ENCODE results near the gene DNMBP.

DNMBP gene

DNA sequence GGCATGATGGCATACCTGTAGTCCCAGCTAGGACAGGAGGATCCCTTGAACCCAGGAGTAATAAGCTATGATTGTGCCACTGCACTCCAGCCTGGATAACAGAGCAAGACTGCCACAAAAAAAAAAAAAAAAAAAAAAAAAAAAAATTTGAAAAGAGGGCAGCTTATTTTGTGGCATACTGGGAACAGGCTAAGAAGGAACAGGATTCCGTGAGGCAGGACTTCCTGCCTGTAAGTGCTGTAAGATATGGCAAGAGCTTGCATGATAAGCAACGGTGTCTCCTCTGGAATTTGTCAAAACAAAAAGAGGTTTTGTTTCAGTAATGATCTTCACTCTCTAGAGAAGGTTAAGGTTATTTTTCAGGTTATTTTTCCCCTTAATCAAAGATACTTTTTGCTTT lies 126.2 kb downstream of the DNMBP start:
- no peaks in the 10 kb centered on the region for H3K4me1 ChIP-seq (ENCODE audit: insufficient read depth, insufficient read length)
- peaks cover 83% of the 10 kb centered on the region for H3K36me3 ChIP-seq (ENCODE audit: insufficient read depth, insufficient read length, low read length)
- TF ChIP-seq SUZ12 (IDR thresholded peaks at IDR 0.05; ENCODE audit: extremely low read depth, insufficient read depth, insufficient read length) (no peak), YY1 (IDR thresholded peaks at IDR 0.05; ENCODE audit: insufficient read depth, insufficient read length) (no peak), ZNF274 (IDR thresholded peaks at IDR 0.05; ENCODE audit: low read depth, low read length) (no peak)

DNA sequence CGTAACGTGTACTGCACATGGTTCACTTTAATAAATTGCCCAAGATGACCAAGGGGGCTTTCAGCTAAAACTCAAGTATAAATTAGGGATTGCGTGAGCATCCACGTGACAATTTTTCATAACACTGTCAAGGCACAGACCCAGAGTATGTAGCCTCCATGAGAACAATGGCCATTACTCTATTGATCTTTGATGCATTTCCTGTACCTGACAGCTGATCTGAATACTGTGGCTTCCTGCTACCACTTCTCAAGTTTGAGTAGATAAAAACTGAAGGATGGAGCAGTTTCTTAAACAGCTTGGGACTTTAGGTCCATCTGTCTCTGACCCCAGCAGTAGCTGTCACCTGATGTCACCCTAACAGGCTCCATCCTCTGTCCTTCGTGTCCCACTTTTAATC lies 128.4 kb downstream of the DNMBP start:
- Histone ChIP-seq H3K27me3 (ENCODE audit: insufficient read depth, insufficient read length) (no peaks in the 10 kb centered on the region), H3K36me3 (ENCODE audit: insufficient read depth, insufficient read length, low read length) (peaks cover 93% of the 10 kb centered on the region), H3K9ac (ENCODE audit: insufficient read length, low read depth) (no peak overlapping the region), H3K4me3 (ENCODE audit: insufficient read length, low read depth) (no peak overlapping the region), H3K4me1 (ENCODE audit: insufficient read depth, insufficient read length) (no peaks in the 10 kb centered on the region), H3K9me3 (ENCODE audit: insufficient read depth, low read length) (no peaks in the 10 kb centered on the region)
- DNase-seq (ENCODE audit: low read depth, low spot score): no peak
- TF ChIP-seq YY1 (IDR thresholded peaks at IDR 0.05; ENCODE audit: insufficient read depth, insufficient read length): no peak
- no peak for TF ChIP-seq ZNF274 (IDR thresholded peaks at IDR 0.05; ENCODE audit: low read depth, low read length)
- no peak for TF ChIP-seq SUZ12 (IDR thresholded peaks at IDR 0.05; ENCODE audit: extremely low read depth, insufficient read depth, insufficient read length)

More for the DNA sequence above, 126.2 kb downstream of the DNMBP start:
- Histone ChIP-seq H3K9me3 (ENCODE audit: insufficient read depth, low read length) (no peaks in the 10 kb centered on the region), H3K4me3 (ENCODE audit: insufficient read length, low read depth) (no peak overlapping the region), H3K9ac (ENCODE audit: insufficient read length, low read depth) (no peak overlapping the region), H3K27me3 (ENCODE audit: insufficient read depth, insufficient read length) (no peaks in the 10 kb centered on the region)
- no peak for DNase-seq (ENCODE audit: low read depth, low spot score)

DNA sequence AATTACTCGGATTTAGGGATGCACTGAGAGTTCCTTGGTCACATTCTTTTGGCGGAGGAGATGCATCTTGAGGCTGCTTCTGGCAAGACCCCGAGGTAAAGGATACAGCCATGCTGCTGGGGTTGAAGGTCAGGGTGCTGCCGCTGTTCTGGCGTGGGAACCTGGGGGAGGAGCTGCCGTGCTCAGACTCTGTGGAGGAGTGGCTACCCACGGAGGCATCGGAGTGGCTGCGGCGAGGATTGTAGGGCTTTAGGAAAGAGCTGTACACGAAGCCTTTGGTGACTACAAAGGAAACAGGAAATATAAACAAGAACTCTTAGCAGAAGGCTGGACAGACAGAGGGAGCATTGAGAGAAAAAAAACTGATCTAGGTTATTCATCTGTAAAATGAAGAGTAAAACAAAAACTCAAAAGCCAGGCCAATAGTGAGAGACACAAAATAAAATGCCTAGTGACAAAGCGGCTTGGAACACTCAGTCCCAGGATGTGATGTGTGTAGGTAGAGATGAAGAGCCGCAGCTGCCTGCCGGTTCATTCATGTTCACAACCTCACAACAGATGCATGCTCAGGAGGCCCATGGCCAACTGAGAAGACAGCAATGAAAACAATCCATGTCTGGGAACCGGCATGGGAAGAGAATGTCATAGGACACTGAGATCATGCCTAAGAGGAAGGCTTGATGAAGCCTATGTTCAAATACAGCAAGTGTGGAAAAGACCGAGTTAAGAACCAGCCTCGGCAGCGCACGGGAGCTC lies 129.5 kb downstream of the DNMBP start:
- Histone ChIP-seq H3K36me3 (ENCODE audit: insufficient read depth, insufficient read length, low read length) (peaks cover 92% of the 10 kb centered on the region), H3K4me3 (ENCODE audit: insufficient read length, low read depth) (no peak overlapping the region), H3K9ac (ENCODE audit: insufficient read length, low read depth) (no peak overlapping the region), H3K27me3 (ENCODE audit: insufficient read depth, insufficient read length) (no peaks in the 10 kb centered on the region), H3K4me1 (ENCODE audit: insufficient read depth, insufficient read length) (no peaks in the 10 kb centered on the region), H3K9me3 (ENCODE audit: insufficient read depth, low read length) (no peaks in the 10 kb centered on the region)
- TF ChIP-seq YY1 (IDR thresholded peaks at IDR 0.05; ENCODE audit: insufficient read depth, insufficient read length): no peak
- no peak for TF ChIP-seq ZNF274 (IDR thresholded peaks at IDR 0.05; ENCODE audit: low read depth, low read length)
- TF ChIP-seq SUZ12 (IDR thresholded peaks at IDR 0.05; ENCODE audit: extremely low read depth, insufficient read depth, insufficient read length): no peak
- no peak for DNase-seq (ENCODE audit: low read depth, low spot score)

DNA sequence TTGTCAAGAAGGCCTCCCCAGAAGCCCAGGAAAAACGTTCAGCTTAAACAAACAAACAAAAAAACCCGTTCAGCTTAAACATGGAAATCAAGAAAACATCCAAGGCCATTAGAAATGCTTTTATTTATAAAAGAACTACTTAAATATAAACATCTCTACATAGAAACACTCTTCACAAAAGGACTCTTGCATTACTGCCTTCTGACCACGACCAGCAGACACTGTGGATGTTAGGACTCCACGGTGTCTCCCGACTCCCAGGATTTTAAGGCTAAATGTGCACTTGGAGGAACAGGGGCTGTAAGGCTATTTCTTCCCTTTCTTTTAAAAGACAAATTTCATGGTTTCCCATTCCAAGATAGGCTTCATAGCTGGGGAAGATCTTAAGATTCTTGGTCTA lies 134.3 kb downstream of the DNMBP start:
- H3K36me3 ChIP-seq (ENCODE audit: insufficient read depth, insufficient read length, low read length): peaks cover 51% of the 10 kb centered on the region
- H3K4me3 ChIP-seq (ENCODE audit: insufficient read length, low read depth): no peak overlapping the region
- TF ChIP-seq YY1 (IDR thresholded peaks at IDR 0.05; ENCODE audit: insufficient read depth, insufficient read length): no peak
- TF ChIP-seq SUZ12 (IDR thresholded peaks at IDR 0.05; ENCODE audit: extremely low read depth, insufficient read depth, insufficient read length): no peak
- no peak for TF ChIP-seq ZNF274 (IDR thresholded peaks at IDR 0.05; ENCODE audit: low read depth, low read length)

DNA sequence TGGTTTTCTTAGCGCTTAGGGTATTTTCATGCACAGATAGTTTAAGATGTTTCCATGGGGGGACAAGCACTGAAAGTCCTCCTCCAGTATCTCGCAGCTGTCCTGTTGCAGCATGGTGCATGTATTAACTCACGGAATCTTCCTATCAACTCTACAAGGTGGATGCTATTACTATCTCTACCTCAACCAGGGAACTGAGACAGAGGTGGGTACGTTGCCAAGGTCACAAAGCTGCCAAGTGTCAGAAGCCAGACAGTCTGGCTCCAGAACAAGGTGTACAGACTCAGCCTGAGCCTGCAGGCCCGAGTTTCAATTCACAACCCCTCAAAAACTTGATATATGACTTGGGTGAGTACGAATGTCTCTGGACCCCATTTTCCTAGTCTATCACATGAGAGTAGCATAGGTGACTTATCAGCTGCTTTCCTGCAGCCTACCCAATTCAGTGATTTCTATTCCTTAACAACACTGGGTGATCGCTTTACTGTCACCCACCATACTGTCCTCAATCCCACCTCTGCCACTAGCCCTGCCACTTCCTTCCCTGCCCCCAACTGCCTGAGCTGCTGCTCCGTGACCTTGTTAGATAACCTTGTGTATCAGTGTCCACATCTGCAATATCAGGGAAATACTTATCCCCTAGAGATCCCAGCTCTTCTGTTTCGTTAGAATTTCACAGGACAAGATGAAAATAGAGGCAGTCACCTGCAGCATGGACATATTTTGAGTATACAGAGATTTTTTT lies 135.2 kb downstream of the DNMBP start:
- H3K27me3 ChIP-seq (ENCODE audit: insufficient read depth, insufficient read length): no peaks in the 10 kb centered on the region
- no peak for DNase-seq (ENCODE audit: low read depth, low spot score)
- H3K36me3 ChIP-seq (ENCODE audit: insufficient read depth, insufficient read length, low read length): peaks cover 41% of the 10 kb centered on the region
- no peaks in the 10 kb centered on the region for H3K9me3 ChIP-seq (ENCODE audit: insufficient read depth, low read length)
- H3K9ac ChIP-seq (ENCODE audit: insufficient read length, low read depth): no peak overlapping the region
- H3K4me1 ChIP-seq (ENCODE audit: insufficient read depth, insufficient read length): no peaks in the 10 kb centered on the region
- TF ChIP-seq SUZ12 (IDR thresholded peaks at IDR 0.05; ENCODE audit: extremely low read depth, insufficient read depth, insufficient read length) (no peak), ZNF274 (IDR thresholded peaks at IDR 0.05; ENCODE audit: low read depth, low read length) (no peak), YY1 (IDR thresholded peaks at IDR 0.05; ENCODE audit: insufficient read depth, insufficient read length) (no peak)
- H3K4me3 ChIP-seq (ENCODE audit: insufficient read length, low read depth): no peak overlapping the region

More for the DNA sequence above, 134.3 kb downstream of the DNMBP start:
- H3K4me1 ChIP-seq (ENCODE audit: insufficient read depth, insufficient read length): no peaks in the 10 kb centered on the region
- H3K9me3 ChIP-seq (ENCODE audit: insufficient read depth, low read length): no peaks in the 10 kb centered on the region
- H3K9ac ChIP-seq (ENCODE audit: insufficient read length, low read depth): no peak overlapping the region
- H3K27me3 ChIP-seq (ENCODE audit: insufficient read depth, insufficient read length): no peaks in the 10 kb centered on the region
- no peak for DNase-seq (ENCODE audit: low read depth, low spot score)

DNA sequence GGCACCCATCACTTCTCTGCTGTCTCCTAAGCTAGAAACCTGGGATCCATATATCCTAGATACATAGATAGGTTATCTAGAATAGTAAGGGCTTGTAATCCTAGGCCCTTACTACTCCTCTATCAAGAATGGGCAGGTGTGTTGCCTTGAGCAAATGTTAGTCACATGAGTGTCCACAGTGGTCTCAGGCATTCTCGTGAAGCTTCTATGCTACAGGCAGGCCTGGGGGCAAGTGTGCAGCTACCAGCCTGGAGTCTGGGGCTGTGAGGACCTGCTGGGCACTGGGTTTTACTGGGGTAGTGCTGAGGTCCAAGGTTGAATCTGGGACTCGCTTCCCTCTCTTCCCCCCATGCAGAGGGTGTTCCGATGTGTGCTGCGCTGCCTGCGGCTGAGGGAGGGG lies 135.9 kb downstream of the DNMBP start:
- DNase-seq (ENCODE audit: low read depth, low spot score): no peak
- Histone ChIP-seq H3K4me1 (ENCODE audit: insufficient read depth, insufficient read length) (no peaks in the 10 kb centered on the region), H3K36me3 (ENCODE audit: insufficient read depth, insufficient read length, low read length) (peaks cover 36% of the 10 kb centered on the region), H3K9me3 (ENCODE audit: insufficient read depth, low read length) (no peaks in the 10 kb centered on the region), H3K27me3 (ENCODE audit: insufficient read depth, insufficient read length) (no peaks in the 10 kb centered on the region), H3K9ac (ENCODE audit: insufficient read length, low read depth) (no peak overlapping the region), H3K4me3 (ENCODE audit: insufficient read length, low read depth) (no peak overlapping the region)
- TF ChIP-seq SUZ12 (IDR thresholded peaks at IDR 0.05; ENCODE audit: extremely low read depth, insufficient read depth, insufficient read length): no peak
- no peak for TF ChIP-seq YY1 (IDR thresholded peaks at IDR 0.05; ENCODE audit: insufficient read depth, insufficient read length)
- no peak for TF ChIP-seq ZNF274 (IDR thresholded peaks at IDR 0.05; ENCODE audit: low read depth, low read length)

Data from NT2/D1 (cell line).